Measurements from ENCODE around the gene SMCO4. TPM values are rescaled to one million over a fixed set of nuclear protein-coding genes. Genes with fewer than 3 reads are reported as not detected.

Gene SMCO4
- total and polyA plus RNA-seq, 2 experiments from 2014 or later, result 42.2 to 49.0 TPM

DNA sequence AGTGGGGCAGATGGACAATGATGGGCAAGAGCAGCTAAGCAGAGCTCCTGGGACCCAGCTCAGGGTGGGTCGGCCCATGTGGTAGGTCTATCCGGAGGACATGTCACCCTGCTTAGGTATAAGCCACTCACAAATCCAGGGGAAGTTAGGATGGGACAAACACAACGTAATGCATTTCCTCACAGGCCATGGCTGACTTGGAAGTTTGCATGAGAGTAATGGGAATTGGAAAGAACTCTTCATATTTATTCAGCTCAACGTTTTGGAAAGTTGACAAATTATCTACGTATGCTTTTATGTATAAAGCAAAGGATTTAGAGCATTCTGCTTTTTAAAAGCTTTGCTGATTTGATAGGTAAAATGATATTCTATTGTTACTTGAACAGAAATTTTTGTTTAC lies 74.9 kb downstream of the SMCO4 start:
- H3K27me3 ChIP-seq (ENCODE audit: insufficient read depth), result no peaks in the 10 kb centered on the region
- Mint-ChIP-seq H3K27ac (no peak overlapping the region), H3K36me3 (ENCODE audit: low read depth) (peaks cover 7% of the 10 kb centered on the region; the same call in 1 of the 3 replicates), H3K4me1 (0 out of 3 replicates have a peak, but pooled peaks cover 3% of the 10 kb centered on the region), H3K9me3 (peaks cover 13% of the 10 kb centered on the region; the same call in 2 of the 3 replicates), H3K4me3 (no peak overlapping the region), H3K27me3 (ENCODE audit: insufficient read depth, low read depth, poor library complexity) (no peaks in the 10 kb centered on the region)
- no peaks in the 10 kb centered on the region for H3K9me2 ChIP-seq (ENCODE audit: insufficient read depth)
- H2AFZ ChIP-seq, result no peak overlapping the region
- H3K4me2 ChIP-seq, result no peak overlapping the region
- H3K79me2 ChIP-seq (replicated peaks; ENCODE audit: insufficient read depth), result no peaks in the 10 kb centered on the region
- ATAC-seq (no peak), DNase-seq (ENCODE audit: low spot score) (no peak)
- H3F3A ChIP-seq (replicated peaks; ENCODE audit: low read depth), result no peaks in the 10 kb centered on the region
- no peak overlapping the region for H3K4me3 ChIP-seq
- no peaks in the 10 kb centered on the region for H3K36me3 ChIP-seq (ENCODE audit: insufficient read depth)
- H3K4me1 ChIP-seq (ENCODE audit: insufficient read depth), result no peaks in the 10 kb centered on the region
- TF ChIP-seq EZH2phosphoT487 (IDR thresholded peaks at IDR 0.05; ENCODE audit: unreplicated experiment) (no peak), ZNF331 (CRISPR knock-in tag; IDR thresholded peaks at IDR 0.05; ENCODE audit: low read depth) (no peak), NANOG (IDR thresholded peaks at IDR 0.05; ENCODE audit: borderline replicate concordance) (no peak)
- H4K20me1 ChIP-seq (replicated peaks; ENCODE audit: insufficient read depth), result no peaks in the 10 kb centered on the region
- H3K27ac ChIP-seq (ENCODE audit: low read depth), result no peak overlapping the region

DNA sequence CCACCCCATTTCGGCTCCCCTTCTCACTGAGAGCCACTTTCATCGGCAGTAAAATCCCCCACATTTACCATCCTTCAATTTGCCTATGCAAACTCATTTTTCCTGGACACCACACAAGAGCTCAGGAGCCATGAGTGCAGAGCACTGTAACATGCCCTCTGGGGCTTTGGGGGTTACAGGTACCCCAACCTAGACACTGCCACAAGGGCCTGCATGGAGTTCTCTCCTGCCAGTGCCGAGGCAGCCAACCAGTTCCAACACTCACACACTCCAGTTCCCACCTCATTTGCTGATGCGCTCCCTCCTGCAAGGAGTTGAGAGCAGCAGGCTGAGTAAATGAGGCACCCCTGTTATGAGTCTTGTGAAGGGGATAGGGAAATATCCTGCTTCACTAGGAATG lies 76.1 kb downstream of the SMCO4 start:
- TF ChIP-seq, protein P1, sequence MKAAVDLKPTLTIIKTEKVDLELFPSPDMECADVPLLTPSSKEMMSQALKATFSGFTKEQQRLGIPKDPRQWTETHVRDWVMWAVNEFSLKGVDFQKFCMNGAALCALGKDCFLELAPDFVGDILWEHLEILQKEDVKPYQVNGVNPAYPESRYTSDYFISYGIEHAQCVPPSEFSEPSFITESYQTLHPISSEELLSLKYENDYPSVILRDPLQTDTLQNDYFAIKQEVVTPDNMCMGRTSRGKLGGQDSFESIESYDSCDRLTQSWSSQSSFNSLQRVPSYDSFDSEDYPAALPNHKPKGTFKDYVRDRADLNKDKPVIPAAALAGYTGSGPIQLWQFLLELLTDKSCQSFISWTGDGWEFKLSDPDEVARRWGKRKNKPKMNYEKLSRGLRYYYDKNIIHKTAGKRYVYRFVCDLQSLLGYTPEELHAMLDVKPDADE (IDR thresholded peaks at IDR 0.05), result no peak
- TF ChIP-seq ZNF331 (CRISPR knock-in tag; IDR thresholded peaks at IDR 0.05; ENCODE audit: low read depth) (no peak), ZNF114 (CRISPR knock-in tag; IDR thresholded peaks at IDR 0.05) (no peak), EZH2 (IDR thresholded peaks at IDR 0.05; ENCODE audit: low read depth, unreplicated experiment) (no peak), POLR2AphosphoS5 (IDR thresholded peaks at IDR 0.05; ENCODE audit: low read depth) (no peak)
- TF ChIP-seq, protein P2, sequence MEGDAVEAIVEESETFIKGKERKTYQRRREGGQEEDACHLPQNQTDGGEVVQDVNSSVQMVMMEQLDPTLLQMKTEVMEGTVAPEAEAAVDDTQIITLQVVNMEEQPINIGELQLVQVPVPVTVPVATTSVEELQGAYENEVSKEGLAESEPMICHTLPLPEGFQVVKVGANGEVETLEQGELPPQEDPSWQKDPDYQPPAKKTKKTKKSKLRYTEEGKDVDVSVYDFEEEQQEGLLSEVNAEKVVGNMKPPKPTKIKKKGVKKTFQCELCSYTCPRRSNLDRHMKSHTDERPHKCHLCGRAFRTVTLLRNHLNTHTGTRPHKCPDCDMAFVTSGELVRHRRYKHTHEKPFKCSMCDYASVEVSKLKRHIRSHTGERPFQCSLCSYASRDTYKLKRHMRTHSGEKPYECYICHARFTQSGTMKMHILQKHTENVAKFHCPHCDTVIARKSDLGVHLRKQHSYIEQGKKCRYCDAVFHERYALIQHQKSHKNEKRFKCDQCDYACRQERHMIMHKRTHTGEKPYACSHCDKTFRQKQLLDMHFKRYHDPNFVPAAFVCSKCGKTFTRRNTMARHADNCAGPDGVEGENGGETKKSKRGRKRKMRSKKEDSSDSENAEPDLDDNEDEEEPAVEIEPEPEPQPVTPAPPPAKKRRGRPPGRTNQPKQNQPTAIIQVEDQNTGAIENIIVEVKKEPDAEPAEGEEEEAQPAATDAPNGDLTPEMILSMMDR (conservative IDR thresholded peaks at IDR 0.05; ENCODE audit: low read depth in 2 of 2), result no peak
- no peaks in the 10 kb centered on the region for H3K79me2 ChIP-seq (replicated peaks; ENCODE audit: insufficient read depth)

More for the DNA sequence above, 76.1 kb downstream of the SMCO4 start:
- no peaks in the 10 kb centered on the region for H3K36me3 ChIP-seq (ENCODE audit: insufficient read depth)
- H3F3A ChIP-seq (replicated peaks; ENCODE audit: low read depth), result no peaks in the 10 kb centered on the region
- no peaks in the 10 kb centered on the region for H3K27me3 Mint-ChIP-seq (ENCODE audit: insufficient read depth, low read depth, poor library complexity)
- H2AFZ ChIP-seq, result no peak overlapping the region
- no peak overlapping the region for H3K27ac ChIP-seq (ENCODE audit: low read depth)
- H4K20me1 ChIP-seq (replicated peaks; ENCODE audit: insufficient read depth), result no peaks in the 10 kb centered on the region
- H3K27me3 ChIP-seq (ENCODE audit: insufficient read depth), result no peaks in the 10 kb centered on the region
- H3K4me3 Mint-ChIP-seq, result no peak overlapping the region
- 0 out of 3 replicates have a peak, but pooled peaks cover 3% of the 10 kb centered on the region for H3K4me1 Mint-ChIP-seq
- H3K27ac Mint-ChIP-seq, result no peak overlapping the region
- no peaks in the 10 kb centered on the region for H3K9me2 ChIP-seq (ENCODE audit: insufficient read depth)
- peaks cover 17% of the 10 kb centered on the region for H3K9me3 Mint-ChIP-seq
- H3K4me3 ChIP-seq, result no peak overlapping the region
- no peak overlapping the region for H3K4me2 ChIP-seq
- H3K36me3 Mint-ChIP-seq (ENCODE audit: low read depth), result peaks cover 7% of the 10 kb centered on the region; the same call in 1 of the 3 replicates
- no peaks in the 10 kb centered on the region for H3K4me1 ChIP-seq (ENCODE audit: insufficient read depth)
- ATAC-seq (no peak), DNase-seq (ENCODE audit: low spot score) (no peak)

Measured in GM23338 (cell line).